ENCODE measurements around the gene PROZ.

Gene PROZ

DNA sequence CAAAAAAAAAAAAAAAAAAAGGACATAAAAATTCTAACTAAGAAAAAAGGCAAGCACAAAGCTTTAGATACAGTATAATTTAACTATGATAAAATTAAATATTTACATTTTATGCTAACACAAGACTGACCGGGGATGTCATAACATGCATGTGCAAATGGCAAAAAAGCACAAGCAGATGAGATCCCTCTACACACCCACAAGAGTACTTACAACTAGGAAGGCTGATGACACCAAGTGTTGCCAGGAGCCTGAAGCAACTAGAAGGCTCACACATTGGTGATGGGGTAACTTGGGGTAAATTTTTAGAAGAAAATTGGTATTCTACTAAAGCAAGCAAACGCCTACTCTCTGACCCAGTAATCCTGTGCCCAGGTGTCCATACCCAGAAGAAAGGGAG is 43.4 kb downstream of the PROZ start:
- H3K27me3 ChIP-seq (replicated peaks; ENCODE audit: control insufficient read depth, insufficient read depth, low read length): no peaks in the 10 kb centered on the region
- no peak overlapping the region for H3K4me3 ChIP-seq (replicated peaks; ENCODE audit: low read depth, low read length)
- H3K36me3 ChIP-seq (ENCODE audit: control insufficient read depth, insufficient read depth, low read length): peaks cover 14% of the 10 kb centered on the region
- DNase-seq (ENCODE audit: extremely low read depth, insufficient read length): no peak
- TF ChIP-seq, protein P1, sequence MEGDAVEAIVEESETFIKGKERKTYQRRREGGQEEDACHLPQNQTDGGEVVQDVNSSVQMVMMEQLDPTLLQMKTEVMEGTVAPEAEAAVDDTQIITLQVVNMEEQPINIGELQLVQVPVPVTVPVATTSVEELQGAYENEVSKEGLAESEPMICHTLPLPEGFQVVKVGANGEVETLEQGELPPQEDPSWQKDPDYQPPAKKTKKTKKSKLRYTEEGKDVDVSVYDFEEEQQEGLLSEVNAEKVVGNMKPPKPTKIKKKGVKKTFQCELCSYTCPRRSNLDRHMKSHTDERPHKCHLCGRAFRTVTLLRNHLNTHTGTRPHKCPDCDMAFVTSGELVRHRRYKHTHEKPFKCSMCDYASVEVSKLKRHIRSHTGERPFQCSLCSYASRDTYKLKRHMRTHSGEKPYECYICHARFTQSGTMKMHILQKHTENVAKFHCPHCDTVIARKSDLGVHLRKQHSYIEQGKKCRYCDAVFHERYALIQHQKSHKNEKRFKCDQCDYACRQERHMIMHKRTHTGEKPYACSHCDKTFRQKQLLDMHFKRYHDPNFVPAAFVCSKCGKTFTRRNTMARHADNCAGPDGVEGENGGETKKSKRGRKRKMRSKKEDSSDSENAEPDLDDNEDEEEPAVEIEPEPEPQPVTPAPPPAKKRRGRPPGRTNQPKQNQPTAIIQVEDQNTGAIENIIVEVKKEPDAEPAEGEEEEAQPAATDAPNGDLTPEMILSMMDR (IDR thresholded peaks at IDR 0.05; ENCODE audit: insufficient read depth, low read length, poor library complexity, severe bottlenecking): no peak

DNA sequence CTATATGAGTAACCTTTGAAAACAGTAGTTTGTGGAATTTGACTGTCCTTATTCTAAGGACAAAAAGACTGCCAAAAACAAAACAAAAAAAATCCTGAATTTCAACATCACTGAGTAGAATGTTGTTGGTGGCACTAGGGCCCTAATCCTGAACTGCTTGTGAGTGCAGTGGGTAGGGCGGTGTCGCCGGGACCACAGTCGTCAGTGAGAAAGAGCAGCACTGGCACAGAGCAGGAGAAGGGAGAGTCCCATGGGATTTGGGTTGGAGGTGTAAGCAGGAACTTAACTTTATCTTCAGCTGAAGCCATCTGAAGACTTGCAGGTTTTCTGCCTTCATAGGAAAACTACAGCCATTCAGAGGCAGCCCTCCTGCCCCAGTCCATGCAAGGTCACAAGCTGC is 44.5 kb downstream of the PROZ start:
- Histone ChIP-seq H3K36me3 (ENCODE audit: control insufficient read depth, insufficient read depth, low read length) (peaks cover 8% of the 10 kb centered on the region), H3K27me3 (replicated peaks; ENCODE audit: control insufficient read depth, insufficient read depth, low read length) (no peaks in the 10 kb centered on the region), H3K4me3 (replicated peaks; ENCODE audit: low read depth, low read length) (no peak overlapping the region)
- TF ChIP-seq, protein P1 (IDR thresholded peaks at IDR 0.05; ENCODE audit: insufficient read depth, low read length, poor library complexity, severe bottlenecking): no peak
- no peak for DNase-seq (ENCODE audit: extremely low read depth, insufficient read length)

DNA sequence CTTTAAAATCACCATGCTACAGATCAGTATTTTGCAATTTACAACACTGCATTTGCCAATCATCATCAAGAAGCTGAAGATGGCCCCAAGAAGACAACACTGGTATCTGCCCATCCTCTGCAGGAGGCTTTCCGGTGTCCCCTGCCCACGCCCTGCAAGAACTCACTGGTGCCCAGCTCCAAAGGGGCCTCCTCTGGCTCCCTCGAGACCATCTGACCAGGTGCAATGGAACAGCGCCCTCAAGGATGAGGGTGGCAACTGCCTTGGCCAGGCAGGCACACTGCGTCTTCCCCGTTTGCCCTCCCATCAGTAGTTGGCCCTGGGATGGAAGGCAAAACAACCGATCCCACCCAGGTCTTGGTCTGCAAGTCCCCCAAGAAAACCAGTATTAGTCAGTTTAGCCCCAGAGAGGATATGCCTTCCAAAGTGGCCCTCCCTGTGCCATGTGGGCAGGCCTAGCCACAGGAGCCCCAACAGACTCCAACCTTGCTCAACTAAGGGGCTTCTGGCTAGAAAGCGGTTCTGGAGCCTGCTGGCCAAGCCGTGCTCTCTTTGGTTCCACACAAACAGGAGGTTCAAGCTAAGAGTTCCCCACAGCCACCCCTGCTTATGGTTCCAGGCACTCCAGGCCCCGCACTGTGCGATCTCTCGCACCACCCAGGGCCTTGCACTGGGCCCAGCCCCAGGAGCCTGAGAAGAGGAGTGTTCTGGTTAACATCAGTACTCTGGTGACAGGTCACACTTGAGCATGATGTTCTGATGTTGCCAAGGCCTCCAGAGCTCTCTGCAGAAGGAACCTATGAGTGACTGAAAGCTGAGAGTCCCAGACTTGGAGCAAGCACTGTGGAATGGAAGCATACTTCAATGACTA is 45.3 kb downstream of the PROZ start:
- Histone ChIP-seq H3K27me3 (replicated peaks; ENCODE audit: control insufficient read depth, insufficient read depth, low read length) (no peaks in the 10 kb centered on the region), H3K4me3 (replicated peaks; ENCODE audit: low read depth, low read length) (no peak overlapping the region), H3K36me3 (ENCODE audit: control insufficient read depth, insufficient read depth, low read length) (peaks cover 8% of the 10 kb centered on the region)
- DNase-seq (ENCODE audit: extremely low read depth, insufficient read length): no peak
- TF ChIP-seq, protein P1 (IDR thresholded peaks at IDR 0.05; ENCODE audit: insufficient read depth, low read length, poor library complexity, severe bottlenecking): no peak

DNA sequence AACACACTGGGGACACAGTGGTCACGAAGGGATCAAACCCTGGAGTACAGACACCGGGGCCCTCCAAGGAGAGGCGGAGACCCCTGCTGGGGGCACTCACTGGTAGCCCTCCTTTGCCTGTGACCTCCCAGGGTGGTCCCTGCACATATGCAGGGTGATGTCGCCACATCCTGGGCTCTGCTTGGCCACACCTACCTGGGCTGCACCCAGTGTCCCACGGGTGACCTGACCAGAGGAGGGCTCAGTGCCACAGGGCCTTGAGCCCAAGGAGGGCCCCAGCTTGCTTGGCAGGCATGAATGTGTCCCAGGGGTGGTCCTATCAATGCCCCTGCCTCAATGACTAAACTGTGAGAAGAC is 45.9 kb downstream of the PROZ start:
- no peaks in the 10 kb centered on the region for H3K27me3 ChIP-seq (replicated peaks; ENCODE audit: control insufficient read depth, insufficient read depth, low read length)
- no peak overlapping the region for H3K4me3 ChIP-seq (replicated peaks; ENCODE audit: low read depth, low read length)
- DNase-seq (ENCODE audit: extremely low read depth, insufficient read length): no peak
- TF ChIP-seq, protein P1 (IDR thresholded peaks at IDR 0.05; ENCODE audit: insufficient read depth, low read length, poor library complexity, severe bottlenecking): no peak
- peaks cover 7% of the 10 kb centered on the region for H3K36me3 ChIP-seq (ENCODE audit: control insufficient read depth, insufficient read depth, low read length)

DNA sequence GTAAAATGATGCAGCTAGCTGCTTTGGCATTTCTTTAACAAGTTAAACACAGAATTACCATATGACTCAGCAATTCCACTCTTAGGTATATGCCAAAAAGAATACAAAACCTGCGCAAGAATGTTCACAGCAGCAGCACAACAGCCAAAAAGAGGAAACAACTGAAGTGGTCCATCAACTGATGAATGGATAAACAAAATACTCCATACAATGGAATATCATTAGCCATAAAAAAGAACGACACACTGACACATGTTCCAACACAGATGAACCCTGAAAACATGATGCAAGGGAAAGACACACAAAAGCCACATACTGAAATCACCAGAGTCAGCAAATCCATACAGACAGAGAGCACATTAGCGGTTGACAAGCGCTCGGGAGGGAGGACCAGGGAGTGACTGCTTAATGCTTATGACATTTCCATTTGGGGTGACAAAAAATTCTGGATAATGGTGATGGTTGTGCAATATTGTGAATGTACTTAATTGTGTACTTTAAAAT is 47.0 kb downstream of the PROZ start:
- Histone ChIP-seq H3K36me3 (ENCODE audit: control insufficient read depth, insufficient read depth, low read length) (peaks cover 3% of the 10 kb centered on the region), H3K4me3 (replicated peaks; ENCODE audit: low read depth, low read length) (no peak overlapping the region), H3K27me3 (replicated peaks; ENCODE audit: control insufficient read depth, insufficient read depth, low read length) (no peaks in the 10 kb centered on the region)
- DNase-seq (ENCODE audit: extremely low read depth, insufficient read length): no peak
- TF ChIP-seq, protein P1 (IDR thresholded peaks at IDR 0.05; ENCODE audit: insufficient read depth, low read length, poor library complexity, severe bottlenecking): no peak
